ENCODE results near the gene LRMDA. TPM values are rescaled to one million over a fixed set of nuclear protein-coding genes. Genes with fewer than 3 reads are reported as not detected.

Gene LRMDA
- total RNA-seq, 1 donor: under 0.01 TPM

DNA sequence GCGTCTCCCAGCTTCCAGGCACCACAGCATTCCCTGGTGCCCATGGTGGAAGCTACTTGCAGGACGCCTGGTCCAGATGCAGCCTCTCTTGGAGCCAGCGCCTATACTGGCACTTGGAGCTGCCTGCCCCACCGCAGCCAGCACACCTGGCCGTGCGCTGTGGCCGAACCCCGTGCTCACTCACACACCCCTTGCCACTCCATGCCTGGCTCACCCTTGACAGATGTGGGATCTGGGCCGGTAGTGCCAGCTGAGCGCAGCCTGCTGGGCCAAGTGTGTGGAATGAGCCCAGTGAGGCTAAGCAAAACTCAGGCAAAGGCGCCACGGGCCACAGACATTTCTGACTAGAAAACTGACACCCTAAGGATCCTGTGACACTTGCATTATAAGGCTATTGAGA is 884.8 kb downstream of the LRMDA start:
- DNase-seq (ENCODE audit: low read depth): no peak
- no peak overlapping the region for H3K4me3 ChIP-seq (ENCODE audit: low read depth, low read length)
- TF ChIP-seq, protein P1, sequence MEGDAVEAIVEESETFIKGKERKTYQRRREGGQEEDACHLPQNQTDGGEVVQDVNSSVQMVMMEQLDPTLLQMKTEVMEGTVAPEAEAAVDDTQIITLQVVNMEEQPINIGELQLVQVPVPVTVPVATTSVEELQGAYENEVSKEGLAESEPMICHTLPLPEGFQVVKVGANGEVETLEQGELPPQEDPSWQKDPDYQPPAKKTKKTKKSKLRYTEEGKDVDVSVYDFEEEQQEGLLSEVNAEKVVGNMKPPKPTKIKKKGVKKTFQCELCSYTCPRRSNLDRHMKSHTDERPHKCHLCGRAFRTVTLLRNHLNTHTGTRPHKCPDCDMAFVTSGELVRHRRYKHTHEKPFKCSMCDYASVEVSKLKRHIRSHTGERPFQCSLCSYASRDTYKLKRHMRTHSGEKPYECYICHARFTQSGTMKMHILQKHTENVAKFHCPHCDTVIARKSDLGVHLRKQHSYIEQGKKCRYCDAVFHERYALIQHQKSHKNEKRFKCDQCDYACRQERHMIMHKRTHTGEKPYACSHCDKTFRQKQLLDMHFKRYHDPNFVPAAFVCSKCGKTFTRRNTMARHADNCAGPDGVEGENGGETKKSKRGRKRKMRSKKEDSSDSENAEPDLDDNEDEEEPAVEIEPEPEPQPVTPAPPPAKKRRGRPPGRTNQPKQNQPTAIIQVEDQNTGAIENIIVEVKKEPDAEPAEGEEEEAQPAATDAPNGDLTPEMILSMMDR (IDR thresholded peaks at IDR 0.05; ENCODE audit: insufficient read depth, low read depth, low read length): no peak

DNA sequence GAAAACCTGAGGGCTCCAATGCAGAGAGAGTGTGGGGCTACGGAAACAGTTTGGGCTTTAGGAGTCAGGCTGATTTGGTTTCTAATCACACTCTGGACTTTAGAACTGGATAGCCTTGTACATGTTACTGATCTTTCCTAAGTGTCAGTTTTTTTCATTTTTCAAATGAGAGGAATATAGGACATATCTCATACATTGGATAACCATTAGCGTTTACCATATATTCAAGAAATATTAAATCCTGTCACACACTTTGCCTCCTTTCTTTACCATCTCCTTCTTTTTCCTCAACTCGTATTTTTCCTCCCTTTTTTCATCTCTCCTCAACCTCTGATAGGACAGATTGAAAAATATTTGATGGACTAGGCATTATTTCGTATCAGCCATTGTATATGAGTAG is 885.7 kb downstream of the LRMDA start:
- no peak overlapping the region for H3K4me3 ChIP-seq (ENCODE audit: low read depth, low read length)
- TF ChIP-seq, protein P1 (IDR thresholded peaks at IDR 0.05; ENCODE audit: insufficient read depth, low read depth, low read length): no peak
- no peak for DNase-seq (ENCODE audit: low read depth)

DNA sequence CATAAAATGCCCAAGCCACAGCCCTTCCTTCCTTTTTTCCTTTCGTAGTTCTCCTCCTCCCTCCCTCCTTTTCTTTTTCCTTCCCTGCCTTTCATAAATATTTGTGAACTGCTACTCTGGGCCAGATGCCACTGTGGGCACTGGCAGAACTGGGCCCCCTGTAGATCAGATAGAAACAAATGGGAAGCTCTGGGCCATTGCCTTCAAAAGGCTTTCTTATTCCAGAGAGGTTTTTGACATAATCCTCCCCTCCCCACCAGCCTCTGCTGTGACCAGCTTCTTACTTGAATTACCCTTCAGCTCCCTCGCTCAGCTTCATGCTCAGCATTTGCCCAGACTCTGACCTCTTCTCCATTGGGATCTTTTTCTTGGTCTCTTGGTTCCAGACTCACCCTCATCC is 886.8 kb downstream of the LRMDA start:
- TF ChIP-seq, protein P1 (IDR thresholded peaks at IDR 0.05; ENCODE audit: insufficient read depth, low read depth, low read length): no peak
- H3K4me3 ChIP-seq (ENCODE audit: low read depth, low read length): no peak overlapping the region
- no peak for DNase-seq (ENCODE audit: low read depth)

DNA sequence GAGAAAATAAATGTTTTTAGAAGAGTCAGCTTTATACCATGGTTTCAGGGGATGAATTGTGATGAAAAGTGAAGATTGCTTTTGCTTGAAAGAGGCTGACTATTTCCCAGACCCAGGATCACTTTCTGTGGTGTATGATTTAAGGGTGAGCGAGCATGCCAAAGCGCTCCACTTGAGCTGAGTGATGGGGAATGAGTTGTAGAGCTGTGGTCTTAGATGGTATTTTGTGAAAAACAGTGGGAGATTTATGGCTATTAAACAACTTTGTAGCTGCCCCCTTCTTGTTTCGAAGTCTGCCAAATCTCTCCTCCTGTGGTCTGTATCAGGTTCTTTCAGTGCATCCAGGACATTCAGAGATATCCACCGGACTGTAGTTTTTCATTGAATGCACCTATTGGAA is 888.2 kb downstream of the LRMDA start:
- DNase-seq (ENCODE audit: low read depth): no peak

DNA sequence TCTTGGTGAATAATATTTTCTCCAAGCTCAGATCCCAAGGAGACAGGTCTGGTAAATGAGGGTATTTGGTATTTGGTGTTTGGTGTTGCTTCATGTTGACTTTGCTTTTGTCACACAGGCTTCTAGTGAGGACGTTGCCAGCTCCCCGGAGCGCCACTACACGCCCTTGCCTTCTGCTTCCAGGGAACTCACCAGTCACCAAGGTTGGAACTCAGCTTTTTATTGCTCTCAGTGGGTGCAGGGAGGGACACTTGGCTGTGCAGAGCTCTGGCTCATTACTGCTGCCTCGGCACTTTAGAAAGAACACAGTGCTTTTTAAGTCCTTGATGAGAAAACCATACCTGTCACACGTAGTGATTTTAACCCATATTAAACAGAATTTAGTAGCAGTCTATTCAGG is 892.9 kb downstream of the LRMDA start:
- no peak for DNase-seq (ENCODE audit: low read depth)
- TF ChIP-seq, protein P1 (IDR thresholded peaks at IDR 0.05; ENCODE audit: insufficient read depth, low read depth, low read length): no peak
- no peak overlapping the region for H3K4me3 ChIP-seq (ENCODE audit: low read depth, low read length)

More for the DNA sequence above, 888.2 kb downstream of the LRMDA start:
- H3K4me3 ChIP-seq (ENCODE audit: low read depth, low read length): no peak overlapping the region
- TF ChIP-seq, protein P1 (IDR thresholded peaks at IDR 0.05; ENCODE audit: insufficient read depth, low read depth, low read length): no peak

DNA sequence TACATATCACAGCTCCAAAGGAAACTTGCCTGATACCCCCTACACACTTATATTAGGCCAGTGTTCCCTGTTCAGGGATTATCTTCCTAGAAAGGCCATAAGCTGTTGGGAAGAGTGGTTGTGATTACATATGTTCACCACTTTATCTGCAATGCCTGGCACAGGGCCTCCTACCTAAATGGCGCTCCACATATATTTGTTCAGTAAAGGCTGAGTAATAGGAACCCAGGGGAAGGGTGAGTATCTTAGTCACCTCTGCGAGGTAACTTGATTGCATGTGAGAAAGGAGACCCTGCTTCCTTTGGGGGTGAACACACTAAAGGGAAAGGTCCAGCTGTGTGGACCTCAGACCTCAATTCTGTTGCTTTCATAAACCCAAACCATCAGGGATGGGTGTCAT is 896.0 kb downstream of the LRMDA start:
- TF ChIP-seq, protein P1 (IDR thresholded peaks at IDR 0.05; ENCODE audit: insufficient read depth, low read depth, low read length): no peak
- no peak for DNase-seq (ENCODE audit: low read depth)
- no peak overlapping the region for H3K4me3 ChIP-seq (ENCODE audit: low read depth, low read length)

DNA sequence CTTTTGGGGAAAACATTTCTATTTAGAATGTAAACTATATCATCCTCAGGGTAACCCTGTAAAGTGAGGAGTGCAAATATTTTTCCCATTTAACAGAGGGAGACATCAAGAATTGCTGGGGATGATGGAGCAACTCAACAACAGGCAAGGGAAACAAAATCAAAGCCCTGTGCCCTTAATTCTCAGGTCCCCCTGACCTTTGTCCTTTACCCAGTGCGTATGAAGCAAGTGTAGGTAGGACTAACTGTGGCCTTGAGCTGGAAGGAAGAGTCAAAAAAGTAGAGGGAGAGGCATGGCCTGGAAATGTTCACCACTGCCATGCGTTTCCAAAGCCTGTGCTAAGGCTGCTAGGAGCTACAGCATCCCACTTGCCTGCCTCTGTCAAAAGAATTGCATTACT is 896.9 kb downstream of the LRMDA start:
- DNase-seq (ENCODE audit: low read depth): no peak

More for the DNA sequence above, 896.9 kb downstream of the LRMDA start:
- TF ChIP-seq, protein P1 (IDR thresholded peaks at IDR 0.05; ENCODE audit: insufficient read depth, low read depth, low read length): no peak
- no peak overlapping the region for H3K4me3 ChIP-seq (ENCODE audit: low read depth, low read length)

Data from fibroblast of villous mesenchyme (primary cell).